Measurements from ENCODE around the gene BNIP3.

BNIP3 gene

DNA sequence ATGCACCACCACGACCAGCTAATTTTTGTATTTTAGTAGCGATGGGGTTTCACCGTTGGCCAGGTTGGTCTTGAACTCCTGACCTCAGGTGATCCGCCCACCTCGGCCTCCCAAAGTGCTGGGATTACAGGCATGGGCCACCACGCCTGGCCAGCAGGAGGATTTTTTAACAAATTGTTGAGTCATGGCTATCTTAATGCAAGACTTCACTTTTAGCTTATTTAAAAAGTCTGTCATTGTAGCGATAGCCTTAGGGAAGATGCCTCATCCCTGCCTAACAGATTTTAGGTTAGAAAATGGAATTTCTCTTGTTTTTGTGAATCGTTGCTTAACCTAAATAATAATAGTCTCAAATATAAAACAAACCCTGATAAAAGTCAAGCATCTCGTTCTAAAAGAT lies 45.4 kb downstream of the BNIP3 start:
- DNase-seq (ENCODE audit: low read depth) = no peak
- no peak overlapping the region for H3K4me3 ChIP-seq (ENCODE audit: low read depth, low read length)

GRCh38 chr10:131935260-131935659 lies 46.5 kb downstream of the BNIP3 start:
- DNase-seq (ENCODE audit: low read depth) = no peak
- no peak overlapping the region for H3K4me3 ChIP-seq (ENCODE audit: low read depth, low read length)

DNA sequence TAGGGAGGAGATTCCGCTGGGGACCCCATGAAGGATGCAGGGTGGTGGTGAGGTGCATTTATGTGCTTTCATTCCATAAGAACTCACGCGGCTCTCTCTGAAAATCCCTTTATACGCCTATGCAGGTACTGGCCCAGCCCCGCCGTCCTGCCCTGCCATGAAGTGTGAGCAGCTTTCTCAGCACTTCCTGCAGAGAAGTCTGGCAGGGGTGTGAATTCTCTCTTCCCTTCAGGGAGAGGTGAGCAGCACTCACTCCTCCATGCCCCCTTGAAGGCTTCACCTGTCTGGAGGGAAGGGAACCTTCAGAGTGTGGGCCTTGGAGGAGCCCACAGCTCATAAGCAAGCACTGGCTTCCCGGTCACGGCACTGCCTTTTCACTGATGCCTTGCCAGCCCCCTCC lies 47.0 kb downstream of the BNIP3 start:
- H3K4me3 ChIP-seq (ENCODE audit: low read depth, low read length) = no peak overlapping the region
- DNase-seq (ENCODE audit: low read depth) = no peak

- DNase-seq (ENCODE audit: low read depth) = no peak
- no peak overlapping the region for H3K4me3 ChIP-seq (ENCODE audit: low read depth, low read length)
These were observed 48.0 kb downstream of the BNIP3 start for GRCh38 chr10:131933696-131934086.

DNA sequence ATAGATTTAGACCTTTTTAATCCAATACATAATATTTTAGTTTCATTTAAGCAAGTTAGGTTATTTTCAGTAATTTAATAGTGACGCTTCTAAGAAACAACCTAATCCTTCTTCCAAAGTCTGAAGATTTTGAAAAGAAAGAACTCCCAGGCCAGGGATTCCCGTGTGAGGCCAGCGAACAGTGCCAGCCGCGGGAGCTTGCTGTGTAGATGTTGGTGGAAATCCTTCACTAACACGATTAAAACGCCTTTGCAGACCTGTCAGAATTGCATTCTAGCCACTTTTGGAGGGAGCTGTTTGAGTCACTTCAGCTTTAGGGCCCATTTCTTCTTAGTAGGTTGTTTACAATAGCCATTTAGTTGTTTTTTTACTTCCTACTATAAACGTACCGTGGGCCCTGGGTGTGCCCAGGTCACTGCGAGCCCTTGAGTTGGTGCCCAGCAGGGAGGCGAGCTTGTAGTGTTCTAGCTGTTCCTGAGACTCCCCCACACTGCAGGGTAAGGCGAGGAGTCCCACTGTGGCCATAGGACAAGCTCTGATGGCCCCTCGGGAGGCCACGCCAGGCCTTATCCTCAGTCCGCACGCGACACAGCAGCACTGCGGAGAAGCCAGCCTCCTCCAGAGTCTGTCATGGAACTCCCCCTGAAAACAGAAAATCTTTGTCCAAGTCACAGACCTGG lies 48.6 kb downstream of the BNIP3 start:
- no peak overlapping the region for H3K4me3 ChIP-seq (ENCODE audit: low read depth, low read length)
- no peak for DNase-seq (ENCODE audit: low read depth)

DNA sequence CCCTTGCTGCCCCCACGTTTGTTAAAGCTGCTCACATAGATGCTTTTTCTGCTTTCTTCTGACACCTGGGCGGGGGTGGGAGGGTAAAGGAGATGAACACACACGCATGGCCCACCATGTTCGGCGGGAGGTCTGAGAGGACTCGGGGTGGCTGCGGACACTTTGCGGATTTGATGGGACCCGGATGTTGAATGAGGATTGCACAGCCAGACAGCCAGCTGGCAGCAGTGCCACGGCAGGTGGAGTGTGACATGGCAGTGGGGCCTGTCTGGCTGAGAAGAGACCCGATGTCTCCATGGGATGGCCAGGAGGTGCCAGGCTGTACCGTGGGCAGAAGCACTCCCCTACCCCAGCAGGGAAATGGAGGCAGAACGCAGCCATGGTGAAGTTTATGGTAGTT lies 49.7 kb downstream of the BNIP3 start:
- no peak for DNase-seq (ENCODE audit: low read depth)
- no peak overlapping the region for H3K4me3 ChIP-seq (ENCODE audit: low read depth, low read length)

GRCh38 chr10:131930586-131931330 lies 51.0 kb downstream of the BNIP3 start:
- no peak for DNase-seq (ENCODE audit: low read depth)
- no peak overlapping the region for H3K4me3 ChIP-seq (ENCODE audit: low read depth, low read length)

DNA sequence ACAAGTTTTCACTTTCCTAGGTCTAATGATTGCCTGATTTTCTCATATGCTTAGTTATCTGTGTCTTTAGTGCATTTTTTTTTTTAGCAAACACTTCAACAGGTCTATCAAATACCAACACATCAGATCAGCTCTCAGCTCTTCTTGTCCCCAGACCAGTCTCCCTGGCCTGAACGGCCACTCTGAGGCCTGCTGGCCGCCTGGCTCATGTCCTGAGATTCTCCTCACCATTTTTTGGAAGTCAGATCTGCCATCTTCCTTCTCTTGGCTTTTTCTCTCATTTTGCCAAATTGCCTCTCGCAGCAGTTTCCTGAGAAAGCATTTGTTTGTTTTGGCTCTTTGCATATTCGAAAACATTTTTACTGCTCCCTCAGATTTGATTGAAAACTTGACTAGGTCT lies 51.6 kb downstream of the BNIP3 start:
- no peak overlapping the region for H3K4me3 ChIP-seq (ENCODE audit: low read depth, low read length)
- DNase-seq (ENCODE audit: low read depth) = no peak

DNA sequence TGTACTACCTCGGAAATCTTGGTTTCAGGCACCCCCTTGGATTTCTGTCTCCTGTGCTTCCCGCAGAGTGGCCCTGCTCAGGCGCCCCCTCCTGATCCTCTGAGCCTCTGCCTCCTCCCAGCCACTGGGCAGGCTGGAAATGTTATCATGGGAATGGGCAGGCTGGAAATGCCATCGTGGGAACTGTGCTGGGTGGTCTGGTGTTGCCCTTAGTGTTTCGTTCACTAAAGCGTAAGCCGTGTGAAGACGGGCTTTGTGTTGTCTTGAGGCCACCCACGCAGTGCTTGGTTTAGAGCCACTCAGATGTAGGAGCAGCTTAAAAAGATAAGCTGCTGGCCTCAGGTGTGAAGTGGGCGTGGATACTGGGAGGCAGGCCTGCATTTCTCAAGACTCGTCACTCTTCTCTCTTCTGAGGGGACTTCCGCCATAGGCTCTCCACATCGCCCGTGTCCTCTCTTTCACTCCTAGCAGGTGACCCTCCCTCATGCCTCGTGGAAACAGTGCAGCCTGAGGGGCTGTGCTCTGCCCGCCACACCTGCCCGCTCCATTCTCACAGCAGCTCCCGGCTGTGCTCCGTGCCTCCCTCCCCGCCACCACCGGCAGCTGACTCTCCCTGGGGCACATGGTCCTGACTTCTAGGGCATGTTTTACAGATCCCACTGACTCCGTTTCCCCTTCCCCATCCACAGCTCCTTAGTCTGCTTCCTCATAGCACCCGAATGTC lies 52.4 kb downstream of the BNIP3 start:
- no peak for DNase-seq (ENCODE audit: low read depth)
- no peak overlapping the region for H3K4me3 ChIP-seq (ENCODE audit: low read depth, low read length)

- H3K4me3 ChIP-seq (ENCODE audit: low read depth, low read length) = no peak overlapping the region
- DNase-seq (ENCODE audit: low read depth) = peak; percentile 27
These were observed 53.3 kb downstream of the BNIP3 start for GRCh38 chr10:131928248-131929095.

GRCh38 chr10:131926743-131927595 lies 54.8 kb downstream of the BNIP3 start:
- no peak for DNase-seq (ENCODE audit: low read depth)
- no peak overlapping the region for H3K4me3 ChIP-seq (ENCODE audit: low read depth, low read length)

DNA sequence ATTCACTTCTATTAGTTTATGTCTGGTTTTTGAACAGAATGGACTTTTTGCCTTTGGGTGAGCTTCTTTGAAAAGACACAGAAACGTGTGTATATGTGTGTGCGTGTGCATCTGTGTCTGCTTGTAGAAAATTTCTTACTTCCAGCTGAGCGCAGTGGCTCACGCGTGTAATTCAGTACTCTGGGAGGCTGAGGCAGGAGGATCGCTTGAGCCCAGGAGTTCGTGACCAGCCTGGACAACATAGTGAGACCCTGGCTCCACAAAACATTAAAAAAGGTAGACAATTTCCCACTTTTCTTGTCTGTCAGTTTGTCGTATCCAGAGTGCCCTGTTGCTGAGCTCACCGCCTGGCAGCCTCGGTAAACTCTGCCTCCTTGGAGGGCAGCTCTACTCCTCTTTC lies 55.5 kb downstream of the BNIP3 start:
- DNase-seq (ENCODE audit: low read depth) = no peak

GRCh38 chr10:131925716-131926115 lies 56.0 kb downstream of the BNIP3 start:
- no peak for DNase-seq (ENCODE audit: low read depth)
- no peak overlapping the region for H3K4me3 ChIP-seq (ENCODE audit: low read depth, low read length)

More for the DNA sequence above, 55.5 kb downstream of the BNIP3 start:
- H3K4me3 ChIP-seq (ENCODE audit: low read depth, low read length) = no peak overlapping the region

DNA sequence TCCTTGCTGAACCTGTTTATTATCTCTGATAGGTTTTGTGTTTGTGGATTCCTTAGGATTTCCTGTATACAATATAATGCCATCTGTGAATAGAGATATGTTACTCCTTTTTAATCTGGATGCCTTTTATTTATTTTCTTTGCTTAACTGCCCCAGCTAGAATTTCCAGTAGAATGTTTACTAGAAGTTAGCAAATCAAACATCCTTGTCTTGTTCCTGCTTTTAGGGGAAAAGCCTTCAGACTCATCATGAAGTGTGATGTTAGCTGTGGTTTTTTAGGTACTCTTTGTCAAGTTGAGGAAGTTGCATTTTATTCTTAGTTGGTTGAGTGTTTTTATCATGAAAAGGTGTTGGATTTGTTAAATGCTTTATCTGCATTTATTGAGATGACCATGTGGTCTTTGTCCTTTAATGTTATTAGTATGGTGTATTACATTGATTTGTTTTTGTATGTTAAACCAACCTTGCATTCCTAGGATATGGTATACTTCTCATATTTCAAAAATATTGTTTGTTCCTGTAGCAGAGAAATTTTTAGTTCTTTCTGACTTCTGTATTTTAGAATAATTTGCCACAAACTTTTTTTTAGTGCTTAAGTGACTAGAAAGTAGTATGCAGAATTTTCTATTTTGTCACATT lies 56.6 kb downstream of the BNIP3 start:
- H3K4me3 ChIP-seq (ENCODE audit: low read depth, low read length) = no peak overlapping the region
- no peak for DNase-seq (ENCODE audit: low read depth)

- DNase-seq (ENCODE audit: low read depth) = no peak
- H3K4me3 ChIP-seq (ENCODE audit: low read depth, low read length) = no peak overlapping the region
These were observed 58.5 kb downstream of the BNIP3 start for GRCh38 chr10:131923038-131923756.

DNA sequence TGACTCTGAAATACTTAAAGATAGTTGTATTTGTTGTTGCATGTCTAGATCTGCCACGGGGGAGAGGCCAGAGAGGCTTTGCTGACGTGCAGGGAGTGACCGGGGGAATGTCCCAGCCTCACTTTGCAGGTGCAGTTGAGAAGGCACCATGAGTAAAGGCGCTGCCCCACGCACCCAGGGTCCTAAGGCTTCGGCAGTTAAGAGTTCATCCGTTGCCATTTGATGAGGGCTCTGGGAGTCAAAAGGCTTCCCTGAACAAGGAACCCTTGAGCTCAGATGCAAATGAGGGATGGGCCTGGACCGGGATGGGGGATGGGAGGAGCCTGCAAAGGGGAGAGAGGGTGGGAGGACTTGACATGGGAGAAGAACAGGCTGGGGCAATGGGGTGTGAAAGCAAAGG lies 60.5 kb downstream of the BNIP3 start:
- no peak overlapping the region for H3K4me3 ChIP-seq (ENCODE audit: low read depth, low read length)
- no peak for DNase-seq (ENCODE audit: low read depth)

DNA sequence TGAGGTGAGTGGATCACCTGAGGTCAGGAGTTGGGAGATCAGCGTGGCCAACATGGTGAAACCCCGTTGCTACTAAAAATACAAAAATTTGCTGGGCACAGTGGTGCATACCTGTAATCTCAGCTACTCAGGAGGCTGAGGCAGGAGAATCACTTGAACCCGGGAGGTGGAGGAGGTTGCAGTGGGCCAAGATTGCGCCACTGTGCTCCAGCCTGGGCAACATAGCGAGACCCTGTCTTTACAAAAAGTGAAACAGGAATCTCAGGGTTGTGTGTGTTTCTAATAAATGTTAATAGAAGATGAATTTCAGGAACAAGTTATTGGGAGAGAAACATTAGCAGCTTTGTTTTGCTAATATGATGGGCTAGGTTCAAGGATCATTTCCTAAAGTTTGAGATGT lies 61.0 kb downstream of the BNIP3 start:
- H3K4me3 ChIP-seq (ENCODE audit: low read depth, low read length) = no peak overlapping the region
- DNase-seq (ENCODE audit: low read depth) = no peak

DNA sequence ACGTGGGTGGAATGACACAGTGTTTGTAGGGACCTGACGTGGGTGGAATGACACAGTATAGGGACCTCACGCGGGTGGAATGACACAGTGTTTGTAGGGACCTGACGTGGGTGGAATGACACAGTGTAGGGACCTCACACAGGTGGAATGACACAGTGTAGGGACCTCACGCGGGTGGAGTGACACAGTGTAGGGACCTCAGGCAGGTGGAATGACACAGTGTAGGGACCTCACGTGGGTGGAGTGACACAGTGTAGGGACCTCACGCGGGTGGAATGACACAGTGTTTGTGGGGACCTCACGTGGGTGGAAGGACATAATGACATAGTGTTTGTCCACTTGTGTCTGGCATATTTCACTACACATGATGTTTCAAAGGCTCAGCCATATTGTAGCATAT lies 61.6 kb downstream of the BNIP3 start:
- no peak overlapping the region for H3K4me3 ChIP-seq (ENCODE audit: low read depth, low read length)
- no peak for DNase-seq (ENCODE audit: low read depth)
